GM21423 (cell line): Measurements from ENCODE around the gene DLGAP1.

ENCODE experiments used
- ATAC-seq: cut with Tn5 transposase; IDR thresholded peaks from one replicate; pipeline ENCODE4 v1.9.1; 2021; ENCODE audit warnings: mild to moderate bottlenecking, moderate library complexity; ENCODE audit not compliant: unreplicated experiment

Gene DLGAP1

DNA sequence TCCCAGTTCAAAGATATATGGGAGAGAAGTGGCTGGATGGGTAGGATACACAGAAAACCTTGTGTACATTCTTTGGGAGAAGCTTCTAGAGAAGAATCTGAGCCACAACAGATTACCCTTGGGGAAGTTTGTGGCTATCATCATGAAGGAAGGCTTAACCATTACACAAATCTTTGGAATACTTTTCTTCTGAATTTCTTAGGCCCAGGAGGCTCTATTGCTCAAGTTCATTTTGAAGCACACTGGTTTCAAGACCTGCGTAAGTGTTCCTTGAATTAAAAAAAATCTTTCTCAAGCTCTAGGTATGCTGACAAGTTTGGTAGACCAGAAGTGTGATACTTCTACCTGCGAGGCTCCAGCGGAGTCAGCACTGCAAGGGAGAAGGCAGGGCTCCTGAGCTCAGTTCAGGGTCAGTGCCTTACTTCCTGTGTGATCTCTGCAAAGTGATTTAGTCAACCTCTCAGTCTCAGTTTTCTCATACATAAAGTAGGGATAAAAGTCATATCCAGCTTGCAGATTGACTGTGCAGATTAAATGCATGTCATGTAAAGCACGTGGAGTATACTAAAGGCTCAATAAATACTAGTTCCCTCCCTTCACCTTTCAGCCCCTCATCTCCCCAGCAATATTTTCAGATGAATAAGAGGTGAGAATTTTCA, 438.6 kb downstream of the DLGAP1 start:
- no peak for ATAC-seq

DNA sequence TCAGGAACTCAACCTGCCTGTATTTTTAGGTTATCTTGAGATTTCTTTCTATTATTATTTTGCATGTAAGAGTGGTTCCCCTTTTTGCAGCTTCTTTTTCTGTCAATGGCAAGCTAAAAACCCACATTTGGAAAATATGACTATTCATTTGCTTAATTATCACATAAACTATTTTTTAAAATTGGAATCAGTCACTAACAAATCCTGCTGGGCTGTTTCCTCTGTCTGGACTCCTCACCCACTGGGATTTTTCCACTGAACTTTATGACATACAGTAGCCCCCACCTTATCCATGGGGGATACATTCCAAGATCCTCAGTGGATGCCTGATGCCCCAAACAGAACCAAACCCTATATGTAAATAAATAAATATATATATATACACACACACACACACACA, 447.3 kb downstream of the DLGAP1 start:
- ATAC-seq = no peak

GRCh38 chr18:4004183-4004829, 450.8 kb downstream of the DLGAP1 start:
- ATAC-seq = no peak

GRCh38 chr18:3998698-3999333, 456.3 kb downstream of the DLGAP1 start:
- ATAC-seq = no peak

DNA sequence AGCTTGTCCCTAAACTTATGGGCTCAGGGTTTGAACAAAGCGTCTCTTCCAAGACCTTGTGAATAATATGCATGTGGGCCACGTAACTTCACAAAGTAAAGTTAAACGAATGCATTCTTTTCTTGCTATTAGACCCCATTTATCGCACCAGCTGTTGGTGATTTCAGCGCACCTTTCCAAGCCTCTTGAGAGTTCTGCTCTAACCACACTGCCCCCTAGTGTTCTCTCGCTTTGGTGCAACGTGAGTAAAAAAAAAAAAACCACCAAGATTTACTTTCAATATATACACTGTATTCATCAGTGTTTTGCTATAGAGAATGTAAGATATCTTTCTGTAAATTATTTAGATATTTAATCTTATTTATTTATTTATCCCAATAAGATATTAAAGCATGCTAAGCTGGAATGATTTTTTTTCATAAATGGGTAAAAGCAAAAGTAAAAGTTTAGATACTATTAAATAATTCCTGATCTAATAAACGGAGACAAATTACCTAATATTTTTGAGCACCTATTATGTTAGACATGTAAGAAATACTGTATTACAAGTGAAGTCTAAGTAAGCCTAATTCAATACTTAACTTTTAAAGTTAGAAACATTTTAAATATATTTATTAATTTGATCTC, 459.5 kb downstream of the DLGAP1 start:
- no peak for ATAC-seq

- ATAC-seq = no peak
These were observed 461.0 kb downstream of the DLGAP1 start for GRCh38 chr18:3993941-3994687.

GRCh38 chr18:3985664-3986063, 469.4 kb downstream of the DLGAP1 start:
- ATAC-seq = no peak

- no peak for ATAC-seq
These were observed 470.1 kb downstream of the DLGAP1 start for GRCh38 chr18:3985020-3985419.

DNA sequence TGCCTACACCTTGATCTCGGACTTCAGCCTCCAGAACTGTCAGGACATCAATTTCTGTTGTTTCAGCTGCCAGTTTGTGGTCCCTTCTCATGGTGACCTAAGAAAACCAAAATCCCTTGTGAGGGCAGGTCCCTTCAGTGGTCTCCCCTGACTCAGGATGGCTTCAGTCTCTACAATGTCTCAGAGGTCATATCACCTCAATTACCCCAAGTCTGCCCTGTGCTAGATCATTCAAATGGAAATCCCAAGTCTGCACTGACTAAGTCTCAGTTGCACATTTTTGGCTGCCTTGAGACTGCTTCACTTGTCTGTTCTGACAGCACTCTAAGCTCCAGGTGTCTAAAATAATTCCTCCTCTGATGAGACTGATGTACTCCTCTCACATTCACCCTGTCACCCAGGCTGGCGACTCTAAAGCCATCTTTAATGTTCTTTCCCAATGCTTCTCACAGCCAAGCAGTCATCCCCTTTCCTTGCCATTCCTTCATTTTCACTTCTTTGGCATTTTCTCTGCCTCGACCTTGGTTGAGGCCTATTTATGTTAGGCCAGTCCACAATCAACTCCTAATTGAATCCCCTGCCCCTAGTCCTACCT, 470.8 kb downstream of the DLGAP1 start:
- no peak for ATAC-seq

GRCh38 chr18:3983351-3983969, 471.6 kb downstream of the DLGAP1 start:
- ATAC-seq = no peak

GRCh38 chr18:3982541-3982940, 472.6 kb downstream of the DLGAP1 start:
- ATAC-seq = no peak

DNA sequence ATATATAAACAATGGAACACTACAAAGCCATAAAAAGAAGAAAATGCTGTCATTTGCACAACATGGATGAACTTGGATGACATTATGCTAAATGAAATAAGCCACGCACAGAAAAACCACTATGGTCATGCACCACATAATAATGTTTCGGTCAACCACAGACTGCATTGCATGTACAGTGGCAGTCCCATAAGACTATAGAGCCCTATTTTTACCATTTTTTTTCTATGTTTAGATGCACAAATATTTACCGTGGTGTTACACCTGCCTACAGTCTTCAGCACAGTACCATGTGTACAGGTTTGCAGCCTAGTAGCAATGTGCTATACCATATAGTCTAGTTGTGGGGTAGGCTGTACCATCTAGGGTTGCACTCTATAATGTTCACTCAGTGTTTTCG, 476.1 kb downstream of the DLGAP1 start:
- ATAC-seq = no peak

DNA sequence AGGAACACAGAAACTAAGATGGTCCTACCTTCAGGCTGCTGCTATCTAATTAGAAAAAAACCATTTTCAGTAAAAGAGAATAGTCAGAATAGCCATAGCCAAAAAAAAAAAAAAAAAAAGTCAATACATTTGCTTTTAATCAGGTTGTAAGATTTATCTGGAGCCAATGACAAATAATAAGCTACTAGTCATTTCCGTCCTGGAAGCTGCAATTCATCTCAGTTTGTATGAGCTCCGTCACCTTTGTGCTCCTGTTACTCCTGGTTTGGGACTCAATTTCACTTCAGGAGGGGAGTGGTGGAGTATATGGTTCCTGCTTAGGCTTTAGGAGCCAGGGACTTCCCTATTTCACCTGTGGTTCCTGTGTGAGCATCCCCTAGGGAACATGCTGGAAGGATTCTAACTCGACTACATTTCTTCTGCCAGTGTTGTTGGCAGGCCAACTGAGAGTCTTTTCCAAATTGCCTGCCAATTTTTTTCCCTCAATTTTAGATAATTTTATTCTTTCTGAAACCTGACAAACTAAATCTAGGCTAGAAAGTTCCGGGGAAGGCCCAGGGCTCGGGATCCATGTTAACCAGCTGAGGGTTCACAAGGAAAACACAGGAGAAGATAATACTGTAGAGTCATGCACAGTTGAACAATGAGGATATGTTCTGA, 481.8 kb downstream of the DLGAP1 start:
- ATAC-seq = no peak

GRCh38 chr18:3972291-3972930, 482.7 kb downstream of the DLGAP1 start:
- ATAC-seq = no peak

DNA sequence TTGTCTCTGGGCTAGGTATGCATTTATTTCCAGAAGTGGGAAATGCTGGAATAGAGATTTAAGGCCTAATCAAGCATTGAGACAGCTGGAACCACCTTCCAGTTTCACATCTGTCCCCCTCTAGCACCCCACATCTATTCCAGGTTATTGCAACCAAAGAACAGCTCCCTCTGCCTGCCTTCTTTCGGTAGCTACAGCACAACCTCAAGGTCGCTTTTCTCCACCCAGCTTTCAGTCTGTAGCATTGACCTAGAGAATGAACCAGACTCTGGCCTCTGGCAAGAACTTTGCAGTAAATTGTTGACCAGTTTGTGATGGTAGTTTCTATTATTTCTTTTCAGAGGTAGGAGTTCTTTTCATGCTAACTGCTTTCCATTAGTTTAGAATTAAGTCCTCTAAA, 484.2 kb downstream of the DLGAP1 start:
- no peak for ATAC-seq

DNA sequence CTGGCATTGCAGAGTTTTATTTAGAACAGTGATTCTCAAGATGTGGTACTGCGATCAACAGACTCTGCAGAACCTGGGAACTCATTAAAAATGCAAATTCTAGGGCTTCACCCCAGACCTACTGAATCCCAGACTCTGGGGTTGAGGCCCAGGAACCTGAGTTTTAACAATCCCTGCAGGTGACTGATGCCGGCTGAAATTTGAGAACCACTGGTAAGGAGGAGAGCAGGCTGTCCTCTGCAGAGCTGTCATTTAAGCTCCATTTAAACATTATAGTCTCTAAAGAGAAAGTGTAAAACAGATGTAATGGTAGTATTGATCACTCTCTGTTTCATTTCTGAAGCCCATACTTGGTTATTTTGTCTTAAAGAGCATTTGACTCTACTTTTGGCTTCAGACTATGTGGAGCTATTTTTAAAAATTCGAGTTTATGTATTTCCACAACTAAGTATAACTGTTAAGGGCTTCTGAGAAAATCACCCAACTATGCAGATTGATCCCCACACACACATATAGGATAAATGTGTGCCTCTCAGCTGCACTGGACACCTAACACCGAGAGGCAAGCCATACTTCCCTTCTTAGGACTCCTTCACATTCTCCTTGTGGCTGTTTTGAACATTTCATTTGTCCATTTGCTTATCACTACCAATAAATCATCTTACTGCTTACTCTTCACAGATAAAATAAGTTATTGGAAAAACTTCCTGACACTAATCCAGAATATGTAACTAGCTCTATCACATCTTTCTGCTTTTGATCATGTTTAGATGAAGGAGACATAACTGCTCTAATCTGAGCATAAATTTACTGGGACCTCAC, 487.5 kb downstream of the DLGAP1 start:
- ATAC-seq = no peak

- no peak for ATAC-seq
These were observed 488.3 kb downstream of the DLGAP1 start for GRCh38 chr18:3966642-3967358.

GRCh38 chr18:3966246-3966641, 488.9 kb downstream of the DLGAP1 start:
- ATAC-seq = no peak
